ENCODE data around the gene SETD2.
"Not testable (repeated sequence)": the region's sequence is repeated elsewhere in the genome, so short reads cannot be mapped to it uniquely, and the experiment has no call there.

Gene SETD2, protein sequence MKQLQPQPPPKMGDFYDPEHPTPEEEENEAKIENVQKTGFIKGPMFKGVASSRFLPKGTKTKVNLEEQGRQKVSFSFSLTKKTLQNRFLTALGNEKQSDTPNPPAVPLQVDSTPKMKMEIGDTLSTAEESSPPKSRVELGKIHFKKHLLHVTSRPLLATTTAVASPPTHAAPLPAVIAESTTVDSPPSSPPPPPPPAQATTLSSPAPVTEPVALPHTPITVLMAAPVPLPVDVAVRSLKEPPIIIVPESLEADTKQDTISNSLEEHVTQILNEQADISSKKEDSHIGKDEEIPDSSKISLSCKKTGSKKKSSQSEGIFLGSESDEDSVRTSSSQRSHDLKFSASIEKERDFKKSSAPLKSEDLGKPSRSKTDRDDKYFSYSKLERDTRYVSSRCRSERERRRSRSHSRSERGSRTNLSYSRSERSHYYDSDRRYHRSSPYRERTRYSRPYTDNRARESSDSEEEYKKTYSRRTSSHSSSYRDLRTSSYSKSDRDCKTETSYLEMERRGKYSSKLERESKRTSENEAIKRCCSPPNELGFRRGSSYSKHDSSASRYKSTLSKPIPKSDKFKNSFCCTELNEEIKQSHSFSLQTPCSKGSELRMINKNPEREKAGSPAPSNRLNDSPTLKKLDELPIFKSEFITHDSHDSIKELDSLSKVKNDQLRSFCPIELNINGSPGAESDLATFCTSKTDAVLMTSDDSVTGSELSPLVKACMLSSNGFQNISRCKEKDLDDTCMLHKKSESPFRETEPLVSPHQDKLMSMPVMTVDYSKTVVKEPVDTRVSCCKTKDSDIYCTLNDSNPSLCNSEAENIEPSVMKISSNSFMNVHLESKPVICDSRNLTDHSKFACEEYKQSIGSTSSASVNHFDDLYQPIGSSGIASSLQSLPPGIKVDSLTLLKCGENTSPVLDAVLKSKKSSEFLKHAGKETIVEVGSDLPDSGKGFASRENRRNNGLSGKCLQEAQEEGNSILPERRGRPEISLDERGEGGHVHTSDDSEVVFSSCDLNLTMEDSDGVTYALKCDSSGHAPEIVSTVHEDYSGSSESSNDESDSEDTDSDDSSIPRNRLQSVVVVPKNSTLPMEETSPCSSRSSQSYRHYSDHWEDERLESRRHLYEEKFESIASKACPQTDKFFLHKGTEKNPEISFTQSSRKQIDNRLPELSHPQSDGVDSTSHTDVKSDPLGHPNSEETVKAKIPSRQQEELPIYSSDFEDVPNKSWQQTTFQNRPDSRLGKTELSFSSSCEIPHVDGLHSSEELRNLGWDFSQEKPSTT (N-terminal part only)

DNA sequence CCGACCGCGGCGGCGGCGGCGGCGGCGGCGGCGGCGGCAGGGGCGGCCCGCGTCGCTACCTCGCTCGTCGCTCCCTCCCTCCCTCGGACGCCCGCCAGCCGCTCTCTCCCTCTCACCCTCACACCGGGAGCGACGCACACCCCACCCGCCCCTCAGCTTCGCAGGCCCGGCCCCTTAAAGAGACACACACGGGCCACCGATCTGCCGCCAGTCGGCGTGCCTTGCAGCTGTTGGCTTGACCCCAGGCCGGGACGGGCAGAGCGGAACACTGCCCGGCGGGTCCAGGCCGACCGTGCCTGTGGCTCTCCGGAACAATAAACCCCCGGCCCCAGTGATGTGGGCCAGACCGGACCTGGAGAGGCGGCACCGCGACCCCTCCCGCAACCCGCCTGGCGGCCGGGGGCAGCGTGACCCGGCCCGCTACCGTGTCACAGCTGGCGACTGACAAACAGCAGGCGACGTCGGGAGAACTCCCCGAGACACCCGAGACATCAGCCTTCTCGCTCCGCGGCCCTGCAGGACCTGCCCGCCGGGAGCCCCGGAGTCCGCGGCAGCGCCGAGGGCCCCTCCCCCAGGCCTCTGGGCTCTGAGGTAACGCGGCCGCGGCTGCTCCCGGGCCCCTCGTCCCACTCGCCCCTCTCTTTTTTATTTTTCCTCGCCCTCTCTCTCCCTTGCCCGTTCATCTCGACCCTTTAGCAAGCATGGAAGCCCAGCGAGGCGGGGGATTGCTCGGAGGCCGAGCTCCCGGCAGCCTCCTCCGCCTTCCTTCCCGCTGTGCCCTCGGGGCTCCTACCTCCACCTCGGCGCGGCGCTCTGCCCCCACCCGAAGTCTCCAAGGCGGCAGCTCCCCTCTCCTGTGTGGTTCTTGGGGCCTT is at the start of gene SETD2:
TSS of gene SETD2 (minus strand) at position 107 of the 875 bp plus-strand sequence. CDS start 189 bp downstream, outside the sequence.
- peak; percentile 80 to 82 for DNase-seq (ENCODE audit: low read depth in 2 of 2)

GRCh38 chr3:47210863-47211405 is 47.0 kb upstream of the SETD2 start:
- DNase-seq (ENCODE audit: low read depth in 2 of 2): no peak

- DNase-seq (ENCODE audit: low read depth in 2 of 2): not testable (repeated sequence)
Measured at GRCh38 chr3:47206022-47206421, 42.1 kb upstream of the SETD2 start.

DNA sequence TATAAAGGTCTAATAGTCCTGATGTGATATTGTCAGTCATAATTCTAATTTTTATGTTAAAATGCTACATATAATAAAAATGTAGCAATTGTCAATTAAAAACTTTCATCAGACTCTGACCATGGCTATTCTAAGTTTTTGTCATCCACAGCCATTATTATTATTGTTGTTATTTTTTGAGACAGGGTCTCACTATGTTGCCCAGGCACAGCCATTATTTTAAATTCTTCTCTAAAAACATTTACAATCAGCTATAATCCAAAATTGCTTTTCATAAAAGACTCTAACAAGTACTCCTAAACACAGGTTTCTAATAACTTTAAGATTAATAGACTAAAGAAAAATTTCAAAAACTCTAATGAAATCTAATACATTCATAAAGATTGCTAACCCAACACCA is 41.0 kb upstream of the SETD2 start:
- no peak for DNase-seq (ENCODE audit: low read depth in 2 of 2)

DNA sequence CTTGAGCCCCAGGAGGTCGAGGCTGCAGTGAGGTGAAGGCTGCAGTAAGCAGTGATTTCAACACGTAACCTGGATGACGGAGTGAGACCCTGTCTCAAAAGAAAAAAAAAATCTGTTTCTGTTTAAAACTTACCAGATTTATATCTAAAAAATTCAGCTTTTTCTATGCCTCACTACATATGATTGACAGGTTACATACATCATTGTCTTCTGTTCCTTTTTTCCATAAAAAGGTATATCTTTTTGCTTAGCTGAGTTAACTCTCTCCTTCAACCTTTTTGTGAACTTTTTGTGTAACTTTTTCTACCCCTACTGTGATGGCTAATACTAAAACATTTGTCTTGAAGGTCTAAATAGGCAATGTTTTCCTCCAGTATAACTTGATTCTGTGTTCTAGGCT is 38.6 kb upstream of the SETD2 start:
- no peak for DNase-seq (ENCODE audit: low read depth in 2 of 2)

- DNase-seq (ENCODE audit: low read depth in 2 of 2): no peak
Measured at GRCh38 chr3:47197287-47197686, 33.4 kb upstream of the SETD2 start.

GRCh38 chr3:47194994-47195393 is 31.1 kb upstream of the SETD2 start:
- no peak for DNase-seq (ENCODE audit: low read depth in 2 of 2)

- DNase-seq (ENCODE audit: low read depth in 2 of 2): peak; percentile 1 to 4
Measured at GRCh38 chr3:47193871-47194859, 30.3 kb upstream of the SETD2 start.

GRCh38 chr3:47186285-47186684 is 22.4 kb upstream of the SETD2 start:
- no peak for DNase-seq (ENCODE audit: low read depth in 2 of 2)

DNA sequence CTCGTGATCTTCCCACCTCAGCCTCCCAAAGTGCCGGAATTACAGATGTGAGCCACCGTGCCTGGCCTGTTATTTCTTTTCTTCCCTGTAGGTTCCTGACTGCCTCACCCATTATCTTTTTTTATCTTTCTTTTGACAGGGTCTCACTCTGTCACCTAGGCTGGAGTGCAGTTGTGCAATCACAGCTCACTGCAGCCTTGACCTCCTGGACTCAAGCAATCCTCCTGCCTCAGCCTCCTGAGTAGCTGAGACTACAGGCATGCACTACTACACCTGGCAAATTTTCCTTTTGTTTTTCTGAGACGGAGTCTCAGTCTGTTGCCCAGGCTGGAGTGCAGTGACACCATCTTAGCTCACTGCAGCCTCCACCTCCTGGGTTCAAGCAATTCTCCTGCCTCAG is 17.8 kb upstream of the SETD2 start:
- DNase-seq (ENCODE audit: low read depth in 2 of 2): not testable (repeated sequence)

- not testable (repeated sequence) for DNase-seq (ENCODE audit: low read depth in 2 of 2)
Measured at GRCh38 chr3:47180011-47180410, 16.1 kb upstream of the SETD2 start.

DNA sequence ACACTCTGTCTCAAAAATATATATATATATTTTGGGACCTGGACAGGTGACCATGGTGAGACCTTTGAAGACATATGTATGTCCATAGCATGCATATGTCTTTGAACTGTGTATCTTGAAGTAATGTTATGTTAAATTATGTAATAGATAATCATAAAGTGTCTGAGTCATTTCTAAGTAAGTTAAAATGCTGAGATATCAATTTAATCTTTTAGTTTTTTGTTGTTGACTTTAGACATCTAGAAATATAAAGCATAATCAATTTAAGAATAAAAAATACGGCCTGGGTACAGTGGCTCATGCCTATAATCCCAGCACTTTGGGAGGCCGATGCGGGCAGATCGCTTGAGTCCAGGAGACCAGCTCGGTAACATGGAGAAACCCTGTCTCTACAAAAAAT is 12.7 kb upstream of the SETD2 start:
- no peak for DNase-seq (ENCODE audit: low read depth in 2 of 2)

DNA sequence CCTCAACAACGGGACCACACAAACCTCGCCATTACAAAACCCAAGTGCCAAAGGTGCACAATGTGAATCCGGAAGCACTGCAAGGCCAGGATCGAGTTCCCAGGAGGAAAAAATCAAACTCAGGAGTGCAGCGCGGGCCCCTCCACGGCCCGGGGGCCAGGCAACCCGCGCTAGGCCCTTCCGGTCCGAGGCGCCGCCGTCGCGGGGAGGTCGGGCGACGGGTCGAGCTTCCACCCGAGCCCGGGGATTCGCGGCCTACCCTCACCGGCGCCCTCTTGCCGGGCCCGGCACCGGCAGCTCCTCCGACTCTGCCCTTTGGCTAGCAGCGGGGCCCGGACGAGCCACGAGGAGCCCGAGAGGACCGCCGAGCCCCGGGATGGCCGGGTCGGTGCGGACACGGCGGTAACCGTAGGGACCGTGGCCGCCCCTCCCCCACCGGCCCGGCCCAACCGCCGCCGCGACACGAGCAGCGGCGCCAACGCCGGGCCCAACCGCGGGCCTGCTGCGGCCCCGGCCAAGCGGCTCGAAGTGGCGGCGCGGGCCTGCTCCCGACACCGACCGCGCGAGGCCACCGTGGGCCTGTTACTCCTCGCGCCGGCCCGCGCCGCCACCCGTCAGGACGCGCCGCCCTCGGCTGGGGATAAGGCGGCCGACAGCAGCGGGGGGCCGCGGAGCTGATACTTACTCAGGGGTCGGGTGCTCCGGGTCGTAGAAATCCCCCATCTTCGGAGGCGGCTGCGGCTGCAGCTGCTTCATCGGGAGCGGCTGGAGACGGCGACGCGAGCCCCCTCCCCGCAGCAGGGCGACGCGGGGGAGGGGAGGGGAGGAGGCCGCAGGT is 525 bp downstream of the SETD2 start:
- no peak for DNase-seq (ENCODE audit: low read depth in 2 of 2)

- no peak for DNase-seq (ENCODE audit: low read depth in 2 of 2)
Measured at GRCh38 chr3:47162697-47163168, 1.2 kb downstream of the SETD2 start.

DNA sequence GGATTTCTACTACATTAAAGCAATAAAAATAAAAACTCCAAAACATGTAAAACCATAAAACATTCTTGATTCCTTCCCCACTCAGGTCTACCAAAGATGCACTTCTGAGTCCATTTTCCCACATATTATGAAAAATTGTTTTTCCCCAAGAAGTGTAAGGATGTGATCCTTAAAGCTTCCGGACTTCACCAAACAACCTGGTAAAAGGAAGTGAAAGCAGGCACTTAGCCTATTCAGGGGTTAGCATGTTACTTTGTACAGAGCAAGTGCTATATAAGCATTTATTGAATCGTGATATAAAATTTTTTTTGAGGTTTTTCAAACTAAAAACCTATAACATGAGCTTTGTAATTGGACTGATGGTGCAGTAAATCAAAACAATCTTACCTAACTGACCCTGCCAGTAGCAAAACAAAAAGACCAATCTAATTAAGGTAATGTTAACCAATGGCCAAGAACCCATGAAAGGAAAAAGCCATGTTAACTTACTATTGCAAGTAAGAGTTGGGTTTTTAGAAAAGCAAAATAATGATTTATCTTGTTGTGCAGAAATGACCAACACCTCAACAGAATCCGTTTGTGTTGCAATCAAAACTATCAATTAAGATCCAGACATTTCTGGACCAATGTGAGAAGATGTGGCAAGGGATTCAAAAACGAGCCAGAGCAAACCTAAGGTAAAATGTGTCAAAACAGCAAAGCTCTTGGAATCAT is 1.8 kb downstream of the SETD2 start:
- DNase-seq (ENCODE audit: low read depth in 2 of 2): no peak

DNA sequence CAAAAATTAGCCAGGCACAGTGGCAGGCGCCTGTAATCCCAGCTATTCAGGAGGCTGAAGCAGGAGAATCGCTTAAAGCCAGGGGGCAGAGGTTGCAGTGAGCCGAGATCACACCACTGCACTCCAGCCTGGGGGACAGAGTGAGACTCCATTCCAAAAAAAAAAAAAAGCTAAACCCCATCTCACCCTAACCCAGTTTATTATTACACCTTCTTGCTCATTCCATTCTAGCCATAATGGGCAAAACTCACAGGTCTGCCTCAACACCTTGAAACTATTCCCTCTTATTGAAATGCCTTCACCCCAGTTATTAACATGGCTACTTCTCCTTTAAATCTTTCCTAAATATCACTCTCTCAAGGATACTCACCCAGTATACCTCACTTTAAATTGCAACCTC is 4.1 kb downstream of the SETD2 start:
- DNase-seq (ENCODE audit: low read depth in 2 of 2): no peak

DNA sequence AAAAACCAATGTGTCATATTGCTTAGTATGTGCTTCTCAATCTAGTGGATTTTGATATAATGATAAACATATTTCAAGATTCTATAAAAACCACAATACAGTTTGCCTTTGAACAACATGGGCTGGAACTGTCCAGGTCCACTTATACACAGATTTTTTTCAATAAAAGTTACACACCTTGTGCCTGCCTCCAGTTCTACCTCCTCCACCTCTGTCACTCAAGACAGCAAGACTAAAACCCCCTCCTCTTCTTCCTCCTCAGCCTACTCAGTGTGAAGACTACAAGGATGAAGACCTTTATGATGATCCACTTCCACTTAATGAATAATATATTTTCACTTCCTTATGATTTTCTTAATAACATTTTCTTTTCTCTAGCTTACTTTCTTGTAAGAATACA is 5.7 kb downstream of the SETD2 start:
- DNase-seq (ENCODE audit: low read depth in 2 of 2): no peak

DNA sequence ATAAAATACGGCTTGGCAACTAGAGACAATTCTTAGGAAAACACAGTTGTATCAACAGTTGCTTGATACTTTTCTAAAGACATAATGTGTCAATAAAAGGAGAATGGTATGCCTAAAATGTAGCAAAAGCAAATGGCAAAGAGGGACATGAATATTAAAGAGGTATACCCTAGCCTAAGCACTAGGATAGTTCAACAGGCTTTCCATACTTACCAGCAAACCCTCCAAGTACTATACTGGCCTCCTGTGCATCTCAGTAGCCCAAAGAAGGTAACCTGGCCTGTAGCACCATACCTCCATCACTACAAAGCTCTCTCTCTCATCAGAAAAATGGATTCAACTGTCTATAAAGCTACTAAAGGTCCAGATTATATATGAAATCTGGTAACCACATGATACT is 7.5 kb downstream of the SETD2 start:
- DNase-seq (ENCODE audit: low read depth in 2 of 2): no peak
